ES-I3 (cell line): ENCODE data around the gene CARHSP1.
"Not testable (repeated sequence)": the region's sequence is repeated elsewhere in the genome, so short reads cannot be mapped to it uniquely, and the experiment has no call there.

Experiments
- H3K36me3 ChIP-seq: 2 replicates; pipeline ENCODE4 v1.6.1; 2013; ENCODE audit warnings: mild to moderate bottlenecking, low read length, control low read depth, moderate library complexity; ENCODE audit not compliant: insufficient read depth
- H3K4me1 ChIP-seq: 2 replicates; pipeline ENCODE4 v1.6.1; 2013; ENCODE audit warnings: mild to moderate bottlenecking, control low read depth, low read length; ENCODE audit not compliant: insufficient read depth
- H3K9ac ChIP-seq: 2 replicates; pipeline ENCODE4 v1.6.1; 2013; ENCODE audit warnings: low read depth, mild to moderate bottlenecking, low read length, moderate library complexity
- H3K9me3 ChIP-seq: 2 replicates; pipeline ENCODE4 v1.6.1; 2013; ENCODE audit warnings: mild to moderate bottlenecking, low read length, moderate library complexity; ENCODE audit not compliant: control insufficient read depth, insufficient read depth

CARHSP1 gene

GRCh38 chr16:8868416-8869211, at the start of gene CARHSP1:
CARHSP1 (minus strand) TSS chr16:8869006; CDS start chr16:8859328, 9,678 bp downstream.
- peak within 1 kb of the TSS; percentile 95 for H3K9ac ChIP-seq
- H3K9me3 ChIP-seq: no peaks in the 10 kb centered on the region
- peaks cover 29% of the 10 kb centered on the region for H3K4me1 ChIP-seq
- no peaks in the 10 kb centered on the region for H3K36me3 ChIP-seq

GRCh38 chr16:8917336-8917735, 48.5 kb upstream of the CARHSP1 start:
- not testable (repeated sequence) for H3K4me1 ChIP-seq, H3K9me3 ChIP-seq, H3K9ac ChIP-seq
- H3K36me3 ChIP-seq: peaks cover 35% of the 10 kb centered on the region

- no peak overlapping the region for H3K9ac ChIP-seq
- H3K9me3 ChIP-seq: no peaks in the 10 kb centered on the region
- H3K4me1 ChIP-seq: no peaks in the 10 kb centered on the region
- H3K36me3 ChIP-seq: peaks cover 29% of the 10 kb centered on the region
Observed at GRCh38 chr16:8916541-8917225, 47.9 kb upstream of the CARHSP1 start.

- H3K4me1 ChIP-seq: peaks cover 6% of the 10 kb centered on the region; the same call in 1 of the 2 replicates
- H3K9ac ChIP-seq: no peak overlapping the region
- H3K36me3 ChIP-seq: peaks cover 28% of the 10 kb centered on the region
- no peaks in the 10 kb centered on the region for H3K9me3 ChIP-seq
Observed at GRCh38 chr16:8915722-8916301, 47.0 kb upstream of the CARHSP1 start.

GRCh38 chr16:8914098-8914497, 45.3 kb upstream of the CARHSP1 start:
- Histone ChIP-seq H3K36me3 (peaks cover 29% of the 10 kb centered on the region), H3K4me1 (peaks cover 9% of the 10 kb centered on the region), H3K9ac (no peak overlapping the region), H3K9me3 (no peaks in the 10 kb centered on the region)

- Histone ChIP-seq H3K36me3 (peaks cover 33% of the 10 kb centered on the region), H3K4me1 (peaks cover 18% of the 10 kb centered on the region), H3K9ac (no peak overlapping the region), H3K9me3 (no peaks in the 10 kb centered on the region)
Observed at GRCh38 chr16:8912793-8913192, 44.0 kb upstream of the CARHSP1 start.

DNA sequence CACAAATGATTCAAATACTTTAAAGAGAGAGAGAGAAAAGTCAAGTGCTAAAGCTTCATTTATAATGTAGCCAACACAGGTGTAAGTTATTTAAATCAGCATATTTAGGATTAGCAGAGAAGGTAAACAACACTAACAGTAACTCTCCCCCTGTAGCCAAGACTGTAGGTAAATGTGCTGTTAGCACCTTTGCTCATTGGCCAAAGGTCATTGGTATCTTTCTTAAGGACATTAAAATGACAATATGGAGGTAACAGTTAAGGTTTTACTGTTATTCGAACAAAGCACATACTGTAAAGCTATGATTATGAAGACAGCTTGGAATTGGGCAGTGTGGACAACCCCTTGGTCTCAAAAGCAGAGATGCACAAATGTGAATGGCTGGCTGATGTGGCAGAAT, 42.0 kb upstream of the CARHSP1 start:
- Histone ChIP-seq H3K4me1 (peaks cover 18% of the 10 kb centered on the region), H3K36me3 (peaks cover 30% of the 10 kb centered on the region), H3K9me3 (no peaks in the 10 kb centered on the region), H3K9ac (no peak overlapping the region)

GRCh38 chr16:8908810-8909468, 40.1 kb upstream of the CARHSP1 start:
- peaks cover 38% of the 10 kb centered on the region for H3K36me3 ChIP-seq
- no peak overlapping the region for H3K9ac ChIP-seq
- H3K9me3 ChIP-seq: no peaks in the 10 kb centered on the region
- peaks cover 18% of the 10 kb centered on the region for H3K4me1 ChIP-seq

- Histone ChIP-seq H3K9ac (no peak overlapping the region), H3K9me3 (no peaks in the 10 kb centered on the region), H3K4me1 (peaks cover 18% of the 10 kb centered on the region), H3K36me3 (peaks cover 47% of the 10 kb centered on the region)
Observed at GRCh38 chr16:8907096-8907495, 38.3 kb upstream of the CARHSP1 start.

DNA sequence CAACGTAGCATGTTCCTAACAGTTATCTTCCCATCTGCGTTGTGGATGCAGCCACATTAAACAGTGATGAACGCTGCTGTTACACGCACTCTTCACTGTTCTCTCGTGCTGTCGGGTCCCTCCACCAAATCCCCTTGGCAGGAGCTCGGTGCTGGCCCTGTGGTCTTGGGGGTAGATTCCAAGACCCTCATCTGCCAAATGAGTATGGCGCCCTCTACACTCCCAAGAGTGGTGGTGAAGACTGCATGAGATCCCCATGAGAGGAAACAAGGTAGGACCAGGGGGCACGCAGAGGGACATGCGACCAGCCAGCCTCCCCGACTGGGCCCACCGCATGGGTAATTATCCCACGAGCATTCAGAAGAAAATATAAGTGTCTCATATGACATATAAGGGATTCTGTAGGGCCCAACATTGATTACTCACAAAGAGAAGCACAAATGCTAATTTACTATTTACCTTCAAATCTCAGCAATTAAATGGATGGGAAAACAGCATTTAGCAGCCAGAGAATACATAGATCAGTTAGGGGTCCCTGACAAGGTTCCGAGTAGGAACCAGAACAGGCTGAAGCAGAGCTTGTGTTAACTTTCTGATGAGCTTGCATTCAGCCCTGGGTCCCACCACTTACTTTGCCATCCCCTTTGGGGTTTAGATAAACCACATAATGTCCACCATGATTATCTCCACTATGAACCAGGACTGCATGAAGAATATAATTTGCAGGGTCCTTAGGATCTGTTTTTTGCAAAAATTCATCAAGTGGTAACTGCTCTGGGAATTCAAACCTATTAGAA, 37.2 kb upstream of the CARHSP1 start:
- Histone ChIP-seq H3K9me3 (no peaks in the 10 kb centered on the region), H3K4me1 (peaks cover 13% of the 10 kb centered on the region), H3K9ac (no peak overlapping the region), H3K36me3 (peaks cover 57% of the 10 kb centered on the region)

DNA sequence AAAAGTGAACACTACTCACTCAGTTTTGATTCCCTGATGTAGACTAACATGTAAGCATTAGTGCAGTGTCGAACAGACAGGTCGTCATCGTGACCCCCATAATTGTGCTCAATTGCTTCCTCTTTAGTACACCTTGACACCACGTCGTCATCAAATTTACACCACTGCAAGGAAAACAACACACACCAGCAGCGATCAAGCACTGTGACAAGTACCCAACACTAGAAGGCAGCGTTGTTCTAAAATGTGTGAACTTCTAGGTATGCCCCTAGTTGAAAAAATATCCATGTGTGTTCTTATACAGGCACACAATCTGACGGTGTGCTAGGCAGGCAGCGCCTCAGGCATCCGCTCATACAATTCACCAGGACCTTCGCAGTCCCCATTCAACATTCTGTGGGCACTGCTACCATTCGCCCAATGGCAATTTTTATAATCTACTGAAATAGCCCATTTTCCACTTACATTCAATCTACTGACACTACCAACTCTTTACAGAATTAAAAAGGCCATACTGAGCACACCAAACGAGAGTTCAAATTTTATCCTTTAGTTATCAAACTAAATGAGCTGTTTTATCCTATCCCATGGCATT, 36.5 kb upstream of the CARHSP1 start:
- no peak overlapping the region for H3K9ac ChIP-seq
- H3K36me3 ChIP-seq: peaks cover 52% of the 10 kb centered on the region
- no peaks in the 10 kb centered on the region for H3K9me3 ChIP-seq
- H3K4me1 ChIP-seq: peaks cover 11% of the 10 kb centered on the region

DNA sequence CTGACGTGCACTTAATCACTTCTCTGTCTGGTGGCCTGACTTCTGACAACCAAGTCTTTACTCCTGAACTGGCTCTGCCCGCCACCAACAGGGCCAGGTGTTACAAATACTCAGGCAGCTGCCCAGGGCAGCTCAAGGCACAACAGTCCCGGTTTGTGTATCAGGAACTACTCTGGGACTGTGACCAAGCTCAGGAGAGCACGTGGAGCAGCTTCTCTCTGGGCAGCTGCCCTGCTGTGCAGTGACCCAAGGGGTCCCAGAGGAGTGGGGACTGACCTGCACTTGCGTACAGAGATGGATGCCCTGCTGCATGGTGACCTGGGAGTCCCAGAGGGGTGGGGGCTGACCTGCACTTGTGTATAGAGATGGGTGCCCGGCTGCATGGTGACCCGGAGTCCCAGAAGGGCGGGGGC, 35.2 kb upstream of the CARHSP1 start:
- Histone ChIP-seq H3K36me3 (peaks cover 60% of the 10 kb centered on the region), H3K9ac (no peak overlapping the region), H3K4me1 (peaks cover 8% of the 10 kb centered on the region), H3K9me3 (no peaks in the 10 kb centered on the region)

DNA sequence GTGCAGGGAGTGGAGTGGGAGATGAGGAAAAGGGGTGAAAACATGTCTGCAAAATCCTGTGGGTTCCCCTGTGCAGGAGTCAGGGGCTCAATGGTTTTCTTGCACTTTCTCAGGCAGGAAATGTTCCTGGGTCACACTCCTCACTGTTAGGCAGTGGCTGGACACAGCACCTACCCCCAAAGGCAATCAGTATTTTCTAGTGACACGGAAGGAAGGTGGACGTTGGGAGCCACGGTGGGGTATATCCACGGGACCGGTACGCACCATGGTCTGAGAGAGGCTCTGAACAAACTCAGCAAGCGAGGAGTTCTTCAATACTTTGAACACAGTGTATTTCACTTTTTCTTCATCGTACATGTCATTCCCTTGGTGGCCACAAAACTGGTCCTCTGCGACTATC, 34.2 kb upstream of the CARHSP1 start:
- H3K9me3 ChIP-seq: no peaks in the 10 kb centered on the region
- peaks cover 59% of the 10 kb centered on the region for H3K36me3 ChIP-seq
- H3K9ac ChIP-seq: no peak overlapping the region
- no peaks in the 10 kb centered on the region for H3K4me1 ChIP-seq
